ENCODE results near the gene RASA2. TPM values are rescaled to one million over a fixed set of nuclear protein-coding genes. Genes with fewer than 3 reads are reported as not detected.

The RASA2 gene
- total and polyA plus RNA-seq, 2 of the 4 experiments (the other 2 are of a cell fraction), result 6.1 to 14.0 TPM

- TF ChIP-seq SMC3 (IDR thresholded peaks at IDR 0.05; ENCODE audit: low read depth, low read length) (no peak), MAZ (IDR thresholded peaks at IDR 0.05; ENCODE audit: borderline replicate concordance, low read depth, low read length) (no peak), RFX5 (IDR thresholded peaks at IDR 0.05; ENCODE audit: low read depth, low read length) (no peak), CHD1 (IDR thresholded peaks at IDR 0.05; ENCODE audit: low read depth, low read length) (no peak), MXI1 (IDR thresholded peaks at IDR 0.05; ENCODE audit: borderline replicate concordance, low read depth, low read length) (no peak), RAD21 (IDR thresholded peaks at IDR 0.05; ENCODE audit: low read length) (no peak), USF2 (IDR thresholded peaks at IDR 0.05; ENCODE audit: low read depth, low read length) (no peak), CEBPB (IDR thresholded peaks at IDR 0.05; ENCODE audit: low read depth, low read length) (no peak), BHLHE40 (IDR thresholded peaks at IDR 0.05; ENCODE audit: low read depth, low read length) (no peak), CTCF (conservative IDR thresholded peaks at IDR 0.05; ENCODE audit: low read depth, low read length) (no peak), POLR2A (IDR thresholded peaks at IDR 0.05; ENCODE audit: low read depth, low read length) (no peak), FOS (IDR thresholded peaks at IDR 0.05; ENCODE audit: low read depth, low read length) (no peak), ELK1 (IDR thresholded peaks at IDR 0.05; ENCODE audit: borderline replicate concordance, low read depth, low read length) (no peak), MAFK (IDR thresholded peaks at IDR 0.05; ENCODE audit: low read depth, low read length) (no peak)
- Histone ChIP-seq H3K56ac (ENCODE audit: extremely low read depth, insufficient read depth, low read length) (no peak overlapping the region), H4K5ac (ENCODE audit: low read depth, low read length) (peak overlapping the region; percentile 88), H2BK20ac (ENCODE audit: low read depth, low read length) (peak overlapping the region; percentile 54), H3K14ac (replicated peaks; ENCODE audit: low read depth, low read length) (peak overlapping the region; percentile 17; the same call in 1 of the 2 replicates), H4K20me1 (ENCODE audit: insufficient read depth, low read length) (no peaks in the 10 kb centered on the region), H3K4ac (ENCODE audit: low read depth, low read length) (peak overlapping the region; percentile 67), H2AK5ac (ENCODE audit: low read depth, low read length) (peak overlapping the region; percentile 87; the same call in 1 of the 2 replicates), H3K4me3 (ENCODE audit: insufficient read depth, low read depth, low read length) (no peak overlapping the region), H2BK5ac (ENCODE audit: low read depth, low read length, poor library complexity, severe bottlenecking) (peak overlapping the region; percentile 72), H3K27me3 (ENCODE audit: control insufficient read depth, insufficient read depth, low read length) (no peaks in the 10 kb centered on the region), H3K9ac (ENCODE audit: low read depth, low read length) (peak overlapping the region; percentile 29; the same call in 1 of the 2 replicates), H2AK9ac (replicated peaks; ENCODE audit: low read depth, low read length, poor library complexity) (no peak overlapping the region), H3K27ac (ENCODE audit: insufficient read depth, low read length) (peak overlapping the region; percentile 7; the same call in 1 of the 2 replicates), H4K91ac (ENCODE audit: insufficient read depth, low read depth, low read length) (peak overlapping the region; percentile 56), H4K8ac (ENCODE audit: low read depth in 2 of 2, low read length in 2 of 2) (peak overlapping the region; percentile 7 to 43; a peak in 3 of 4 replicates), H3K9me3 (ENCODE audit: control insufficient read depth, insufficient read depth, low read length) (no peaks in the 10 kb centered on the region), H3K79me1 (ENCODE audit: low read depth in 1 of 2, low read length in 2 of 2) (peaks cover 12 to 37% of the 10 kb centered on the region in 2 experiments; a peak in 3 of 4 replicates), H3K36me3 (ENCODE audit: control insufficient read depth, insufficient read depth, low read length) (no peaks in the 10 kb centered on the region), H3K9me1 (ENCODE audit: insufficient read depth, low read length) (peaks cover 29% of the 10 kb centered on the region), H2BK15ac (ENCODE audit: low read depth, low read length) (peak overlapping the region; percentile 92; the same call in 2 of the 3 replicates), H3K23ac (ENCODE audit: low read depth, low read length) (no peak overlapping the region), H2AFZ (replicated peaks; ENCODE audit: low read length, poor library complexity) (peak overlapping the region; percentile 9), H3K4me2 (ENCODE audit: low read depth, low read length) (peak overlapping the region; percentile 25; the same call in 1 of the 2 replicates), H2BK120ac (ENCODE audit: low read depth, low read length) (peak overlapping the region; percentile 85), H3K18ac (ENCODE audit: low read depth, low read length) (peak overlapping the region; percentile 78), H3K4me1 (ENCODE audit: control insufficient read depth, insufficient read depth, low read length) (peaks cover 26% of the 10 kb centered on the region)
- ChIA-PET POLR2A (ENCODE audit: unreplicated experiment) (no interaction called here), CTCF (interaction anchor here (1.0 to 3.5 kb wide), 9 partner anchors 17 to 222 kb away, joined by 3 to 26 read pairs (median 3); partner anchors contain the start of gene PXYLP1)
- no TSS peak for BruUV-seq (replicated peaks)
- WGBS, 2 experiments (ENCODE audit: extremely low coverage in 2 of 2, insufficient read length in 1 of 2), result no CpG with 5 or more reads among the region's 3 CpGs
- intact Hi-C loops (cut with micrococcal nuclease) (no loop called here), dilution Hi-C loops (cut with HindIII; ENCODE audit: low sequenced_read_pairs, unreplicated experiment) (no loop called here), in situ Hi-C loops (cut with MboI; ENCODE audit: low sequenced_read_pairs) (loop anchor here (5.0 to 10.0 kb wide), 2 partner anchors 97 to 449 kb away; no protein-coding TSS in a partner anchor)
- ATAC-seq (ENCODE audit: low read depth), result no peak
- no peak for DNase-seq
These were observed 32.8 kb upstream of the RASA2 start for GRCh38 chr3:141454054-141454453.
